WTC11 (cell line): ENCODE results near the gene CCDC93.

Experiments
- CTCF ChIP-seq: fragments of 200-600 bp; IDR thresholded peaks from 2 replicates; pipeline ENCODE4 v1.8.0; 2022; ENCODE audit warnings: antibody characterized with exemption
- FOXJ3 ChIP-seq: sonication (generic); formaldehyde crosslinking; IDR thresholded peaks from 2 replicates; pipeline ENCODE4 v1.9.0; 2021; ENCODE audit warnings: missing genetic modification reagents, mild to moderate bottlenecking, borderline replicate concordance
- NR1H2 ChIP-seq: sonication (generic); formaldehyde crosslinking; IDR thresholded peaks from 2 replicates; pipeline ENCODE4 v1.9.0; 2021; ENCODE audit warnings: mild to moderate bottlenecking, moderate library complexity, missing genetic modification reagents
- TF ChIP-seq, protein P1 (sequence below): sonication (generic); formaldehyde crosslinking; IDR thresholded peaks from 2 replicates; pipeline ENCODE4 v1.8.0; 2022; ENCODE audit warnings: mild to moderate bottlenecking, missing genetic modification reagents
- TF ChIP-seq, protein P2 (sequence below): sonication (generic); formaldehyde crosslinking; IDR thresholded peaks from 2 replicates; pipeline ENCODE4 v1.8.1; 2023; ENCODE audit warnings: mild to moderate bottlenecking, missing genetic modification reagents, moderate library complexity
- TF ChIP-seq, protein P3 (sequence below): sonication (generic); formaldehyde crosslinking; IDR thresholded peaks from 2 replicates; pipeline ENCODE4 v1.8.0; 2022; ENCODE audit warnings: mild to moderate bottlenecking, missing genetic modification reagents

GRCh38 chr2:118058951-118059350, 45.1 kb upstream of the CCDC93 start:
- TF ChIP-seq, protein P1, sequence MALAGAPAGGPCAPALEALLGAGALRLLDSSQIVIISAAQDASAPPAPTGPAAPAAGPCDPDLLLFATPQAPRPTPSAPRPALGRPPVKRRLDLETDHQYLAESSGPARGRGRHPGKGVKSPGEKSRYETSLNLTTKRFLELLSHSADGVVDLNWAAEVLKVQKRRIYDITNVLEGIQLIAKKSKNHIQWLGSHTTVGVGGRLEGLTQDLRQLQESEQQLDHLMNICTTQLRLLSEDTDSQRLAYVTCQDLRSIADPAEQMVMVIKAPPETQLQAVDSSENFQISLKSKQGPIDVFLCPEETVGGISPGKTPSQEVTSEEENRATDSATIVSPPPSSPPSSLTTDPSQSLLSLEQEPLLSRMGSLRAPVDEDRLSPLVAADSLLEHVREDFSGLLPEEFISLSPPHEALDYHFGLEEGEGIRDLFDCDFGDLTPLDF (CRISPR knock-in tag): no peak
- no peak for TF ChIP-seq FOXJ3 (CRISPR knock-in tag)
- no peak for TF ChIP-seq CTCF
- TF ChIP-seq, protein P2, sequence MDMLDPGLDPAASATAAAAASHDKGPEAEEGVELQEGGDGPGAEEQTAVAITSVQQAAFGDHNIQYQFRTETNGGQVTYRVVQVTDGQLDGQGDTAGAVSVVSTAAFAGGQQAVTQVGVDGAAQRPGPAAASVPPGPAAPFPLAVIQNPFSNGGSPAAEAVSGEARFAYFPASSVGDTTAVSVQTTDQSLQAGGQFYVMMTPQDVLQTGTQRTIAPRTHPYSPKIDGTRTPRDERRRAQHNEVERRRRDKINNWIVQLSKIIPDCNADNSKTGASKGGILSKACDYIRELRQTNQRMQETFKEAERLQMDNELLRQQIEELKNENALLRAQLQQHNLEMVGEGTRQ (CRISPR knock-in tag): no peak
- TF ChIP-seq, protein P3, sequence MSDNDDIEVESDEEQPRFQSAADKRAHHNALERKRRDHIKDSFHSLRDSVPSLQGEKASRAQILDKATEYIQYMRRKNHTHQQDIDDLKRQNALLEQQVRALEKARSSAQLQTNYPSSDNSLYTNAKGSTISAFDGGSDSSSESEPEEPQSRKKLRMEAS (CRISPR knock-in tag): no peak
- TF ChIP-seq NR1H2 (CRISPR knock-in tag): no peak
